Measurements from ENCODE around the gene CADM2.
A peak's percentile ranks its signal among the peaks of the same experiment; 100 is the strongest.
"Not testable (repeated sequence)": the region's sequence is repeated elsewhere in the genome, so short reads cannot be mapped to it uniquely, and the experiment has no call there.

Gene CADM2

GRCh38 chr3:85051786-85052185 is 93.0 kb downstream of the CADM2 start:
- no peaks in the 10 kb centered on the region for H3K27me3 ChIP-seq (ENCODE audit: insufficient read depth, low read length)
- H3K9me3 ChIP-seq (ENCODE audit: low read length): no peaks in the 10 kb centered on the region
- H2AFZ ChIP-seq (ENCODE audit: low read depth, low read length): no peak overlapping the region

GRCh38 chr3:85053626-85054025 is 94.8 kb downstream of the CADM2 start:
- no peak overlapping the region for H2AFZ ChIP-seq (ENCODE audit: low read depth, low read length)
- no peak overlapping the region for H3K4me3 ChIP-seq (ENCODE audit: low read length)
- H3K9me3 ChIP-seq (ENCODE audit: low read length): no peaks in the 10 kb centered on the region
- H3K36me3 ChIP-seq (ENCODE audit: insufficient read depth, low read length): no peaks in the 10 kb centered on the region
- peaks cover 4% of the 10 kb centered on the region for H3K4me1 ChIP-seq (ENCODE audit: insufficient read depth, low read length)
- no peaks in the 10 kb centered on the region for H3K27me3 ChIP-seq (ENCODE audit: insufficient read depth, low read length)

More at GRCh38 chr3:85051786-85052185, 93.0 kb downstream of the CADM2 start:
- Histone ChIP-seq H3K4me1 (ENCODE audit: insufficient read depth, low read length) (peaks cover 4% of the 10 kb centered on the region), H3K36me3 (ENCODE audit: insufficient read depth, low read length) (no peaks in the 10 kb centered on the region), H3K4me3 (ENCODE audit: low read length) (no peak overlapping the region)

- H3K4me1 ChIP-seq (ENCODE audit: insufficient read depth, low read length): peaks cover 4% of the 10 kb centered on the region
Observed at GRCh38 chr3:85054579-85054978, 95.8 kb downstream of the CADM2 start.

GRCh38 chr3:85068911-85069310 is 110.1 kb downstream of the CADM2 start:
- Histone ChIP-seq H2AFZ (ENCODE audit: low read depth, low read length) (no peak overlapping the region), H3K4me3 (ENCODE audit: low read length) (no peak overlapping the region), H3K9me3 (ENCODE audit: low read length) (no peaks in the 10 kb centered on the region), H3K27me3 (ENCODE audit: insufficient read depth, low read length) (no peaks in the 10 kb centered on the region), H3K4me1 (ENCODE audit: insufficient read depth, low read length) (no peaks in the 10 kb centered on the region), H3K36me3 (ENCODE audit: insufficient read depth, low read length) (no peaks in the 10 kb centered on the region)

More at GRCh38 chr3:85054579-85054978, 95.8 kb downstream of the CADM2 start:
- no peaks in the 10 kb centered on the region for H3K27me3 ChIP-seq (ENCODE audit: insufficient read depth, low read length)
- H3K9me3 ChIP-seq (ENCODE audit: low read length): no peaks in the 10 kb centered on the region
- H3K36me3 ChIP-seq (ENCODE audit: insufficient read depth, low read length): no peaks in the 10 kb centered on the region
- no peak overlapping the region for H3K4me3 ChIP-seq (ENCODE audit: low read length)
- no peak overlapping the region for H2AFZ ChIP-seq (ENCODE audit: low read depth, low read length)

GRCh38 chr3:85074003-85074402 is 115.2 kb downstream of the CADM2 start:
- H3K4me3 ChIP-seq (ENCODE audit: low read length): no peak overlapping the region
- H3K4me1 ChIP-seq (ENCODE audit: insufficient read depth, low read length): peaks cover 4% of the 10 kb centered on the region
- no peaks in the 10 kb centered on the region for H3K36me3 ChIP-seq (ENCODE audit: insufficient read depth, low read length)
- no peaks in the 10 kb centered on the region for H3K27me3 ChIP-seq (ENCODE audit: insufficient read depth, low read length)
- H2AFZ ChIP-seq (ENCODE audit: low read depth, low read length): no peak overlapping the region
- no peaks in the 10 kb centered on the region for H3K9me3 ChIP-seq (ENCODE audit: low read length)

GRCh38 chr3:85075663-85076062 is 116.9 kb downstream of the CADM2 start:
- Histone ChIP-seq H3K36me3 (ENCODE audit: insufficient read depth, low read length) (no peaks in the 10 kb centered on the region), H3K4me1 (ENCODE audit: insufficient read depth, low read length) (peaks cover 4% of the 10 kb centered on the region), H3K9me3 (ENCODE audit: low read length) (no peaks in the 10 kb centered on the region), H3K4me3 (ENCODE audit: low read length) (no peak overlapping the region), H2AFZ (ENCODE audit: low read depth, low read length) (no peak overlapping the region), H3K27me3 (ENCODE audit: insufficient read depth, low read length) (no peaks in the 10 kb centered on the region)

- no peaks in the 10 kb centered on the region for H3K9me3 ChIP-seq (ENCODE audit: low read length)
- no peaks in the 10 kb centered on the region for H3K36me3 ChIP-seq (ENCODE audit: insufficient read depth, low read length)
- H3K4me3 ChIP-seq (ENCODE audit: low read length): no peak overlapping the region
- no peaks in the 10 kb centered on the region for H3K27me3 ChIP-seq (ENCODE audit: insufficient read depth, low read length)
- H3K4me1 ChIP-seq (ENCODE audit: insufficient read depth, low read length): peaks cover 7% of the 10 kb centered on the region
- no peak overlapping the region for H2AFZ ChIP-seq (ENCODE audit: low read depth, low read length)
Observed at GRCh38 chr3:85077018-85077417, 118.2 kb downstream of the CADM2 start.

GRCh38 chr3:85081191-85081906 is 122.6 kb downstream of the CADM2 start:
- Histone ChIP-seq H2AFZ (ENCODE audit: low read depth, low read length) (peak overlapping the region; percentile 68), H3K27me3 (ENCODE audit: insufficient read depth, low read length) (no peaks in the 10 kb centered on the region), H3K9me3 (ENCODE audit: low read length) (no peaks in the 10 kb centered on the region), H3K4me1 (ENCODE audit: insufficient read depth, low read length) (peaks cover 10% of the 10 kb centered on the region), H3K36me3 (ENCODE audit: insufficient read depth, low read length) (no peaks in the 10 kb centered on the region), H3K4me3 (ENCODE audit: low read length) (no peak overlapping the region)

GRCh38 chr3:85090495-85090894 is 131.7 kb downstream of the CADM2 start:
- no peaks in the 10 kb centered on the region for H3K36me3 ChIP-seq (ENCODE audit: insufficient read depth, low read length)
- H3K4me3 ChIP-seq (ENCODE audit: low read length): no peak overlapping the region
- no peak overlapping the region for H2AFZ ChIP-seq (ENCODE audit: low read depth, low read length)
- H3K27me3 ChIP-seq (ENCODE audit: insufficient read depth, low read length): no peaks in the 10 kb centered on the region
- no peaks in the 10 kb centered on the region for H3K9me3 ChIP-seq (ENCODE audit: low read length)
- no peaks in the 10 kb centered on the region for H3K4me1 ChIP-seq (ENCODE audit: insufficient read depth, low read length)

GRCh38 chr3:85100316-85100715 is 141.5 kb downstream of the CADM2 start:
- Histone ChIP-seq H3K9me3 (ENCODE audit: low read length) (no peaks in the 10 kb centered on the region), H3K4me3 (ENCODE audit: low read length) (no peak overlapping the region), H3K4me1 (ENCODE audit: insufficient read depth, low read length) (no peaks in the 10 kb centered on the region), H2AFZ (ENCODE audit: low read depth, low read length) (no peak overlapping the region), H3K27me3 (ENCODE audit: insufficient read depth, low read length) (no peaks in the 10 kb centered on the region), H3K36me3 (ENCODE audit: insufficient read depth, low read length) (no peaks in the 10 kb centered on the region)

- H3K4me1 ChIP-seq (ENCODE audit: insufficient read depth, low read length): no peaks in the 10 kb centered on the region
- H2AFZ ChIP-seq (ENCODE audit: low read depth, low read length): no peak overlapping the region
- no peaks in the 10 kb centered on the region for H3K27me3 ChIP-seq (ENCODE audit: insufficient read depth, low read length)
- no peaks in the 10 kb centered on the region for H3K9me3 ChIP-seq (ENCODE audit: low read length)
- H3K36me3 ChIP-seq (ENCODE audit: insufficient read depth, low read length): no peaks in the 10 kb centered on the region
- no peak overlapping the region for H3K4me3 ChIP-seq (ENCODE audit: low read length)
Observed at GRCh38 chr3:85102781-85103180, 144.0 kb downstream of the CADM2 start.

GRCh38 chr3:85110393-85110792 is 151.6 kb downstream of the CADM2 start:
- H3K27me3 ChIP-seq (ENCODE audit: insufficient read depth, low read length): no peaks in the 10 kb centered on the region
- no peaks in the 10 kb centered on the region for H3K36me3 ChIP-seq (ENCODE audit: insufficient read depth, low read length)
- H2AFZ ChIP-seq (ENCODE audit: low read depth, low read length): no peak overlapping the region
- H3K4me3 ChIP-seq (ENCODE audit: low read length): no peak overlapping the region
- H3K4me1 ChIP-seq (ENCODE audit: insufficient read depth, low read length): no peaks in the 10 kb centered on the region
- no peaks in the 10 kb centered on the region for H3K9me3 ChIP-seq (ENCODE audit: low read length)

GRCh38 chr3:85120879-85121278 is 162.1 kb downstream of the CADM2 start:
- Histone ChIP-seq H3K4me3 (ENCODE audit: low read length) (no peak overlapping the region), H2AFZ (ENCODE audit: low read depth, low read length) (no peak overlapping the region), H3K36me3 (ENCODE audit: insufficient read depth, low read length) (no peaks in the 10 kb centered on the region), H3K4me1 (ENCODE audit: insufficient read depth, low read length) (no peaks in the 10 kb centered on the region), H3K27me3 (ENCODE audit: insufficient read depth, low read length) (no peaks in the 10 kb centered on the region), H3K9me3 (ENCODE audit: low read length) (no peaks in the 10 kb centered on the region)

GRCh38 chr3:85132864-85133263 is 174.1 kb downstream of the CADM2 start:
- H3K4me1 ChIP-seq (ENCODE audit: insufficient read depth, low read length); H3K27me3 ChIP-seq (ENCODE audit: insufficient read depth, low read length); H2AFZ ChIP-seq (ENCODE audit: low read depth, low read length); H3K36me3 ChIP-seq (ENCODE audit: insufficient read depth, low read length); H3K4me3 ChIP-seq (ENCODE audit: low read length); H3K9me3 ChIP-seq (ENCODE audit: low read length): not testable (repeated sequence)
